K562 (cell line): ENCODE results near the gene PYM1. TPM values are rescaled to one million over a fixed set of nuclear protein-coding genes. Genes with fewer than 3 reads are reported as not detected.

Experiments
- ARID1B ChIP-seq: fragments of 450-650 bp; IDR thresholded peaks from 2 replicates; pipeline ENCODE4 v1.6.1; 2016; ENCODE audit warnings: antibody characterized with exemption, mild to moderate bottlenecking, inconsistent platforms
- CBX3 ChIP-seq, 2 experiments: IDR thresholded peaks; 1 replicate in 1 of 2; 2 replicates in 1 of 2; pipeline ENCODE4 v1.6.1; 2012; ENCODE audit warnings: inconsistent platforms in 2 of 2, low read length in 2 of 2, borderline replicate concordance in 1 of 2, control low read depth in 1 of 2
- FIP1L1 ChIP-seq: fragments of 200-400 bp; formaldehyde crosslinking; IDR thresholded peaks from 2 replicates; pipeline ENCODE4 v1.6.1; 2018; ENCODE audit warnings: mild to moderate bottlenecking, low read depth, low read length; ENCODE audit not compliant: poor library complexity, severe bottlenecking
- GATAD2A ChIP-seq: fragments of 450-650 bp; IDR thresholded peaks from 2 replicates; pipeline ENCODE4 v1.6.1; 2017
- HMGN3 ChIP-seq: IDR thresholded peaks from 2 replicates; pipeline ENCODE4 v1.6.1; 2011; ENCODE audit warnings: borderline replicate concordance, low read depth, mild to moderate bottlenecking, mixed read lengths, low read length; ENCODE audit not compliant: insufficient read length; ENCODE audit errors: extremely low read depth
- SP1 ChIP-seq: sonication (generic); formaldehyde crosslinking; IDR thresholded peaks from 2 replicates; pipeline ENCODE4 v1.8.1; 2022; ENCODE audit warnings: mild to moderate bottlenecking, missing genetic modification reagents
- TEAD4 ChIP-seq, 2 experiments: sonication (generic) in 1 of 2; formaldehyde crosslinking in 1 of 2; IDR thresholded peaks; 2 replicates each; pipeline versions ENCODE4 v1.6.1 to v1.8.0; 2012 to 2022; ENCODE audit warnings: borderline replicate concordance in 1 of 2, inconsistent platforms in 1 of 2, low read length in 1 of 2, mild to moderate bottlenecking in 1 of 2, missing genetic modification reagents in 1 of 2
- ZFX ChIP-seq: sonication (generic); formaldehyde crosslinking; IDR thresholded peaks from 2 replicates; pipeline ENCODE4 v1.8.0; 2022; ENCODE audit warnings: mild to moderate bottlenecking, missing genetic modification reagents, moderate library complexity
- ZNF253 ChIP-seq: fragments of 250-450 bp; sonication (Bioruptor Pico); conservative IDR thresholded peaks from 2 replicates; pipeline ENCODE4 v1.6.1; 2021; ENCODE audit warnings: mild to moderate bottlenecking
- ZNF41 ChIP-seq: fragments of 250-450 bp; sonication (Bioruptor Pico); conservative IDR thresholded peaks from 2 replicates; pipeline ENCODE4 v1.4.0; 2020; ENCODE audit warnings: mild to moderate bottlenecking
- polyA plus RNA-seq, 8 experiments: library from polyadenylated mRNA; depleted of rRNA in 4 of 8; stranded (reverse) in 5 of 8; unstranded in 3 of 8; fragments of >200 nt; fragmentation: Nextera tagmentation in 2 of 8; fragmentation: Illumina TruSeq in 1 of 8; extraction: Ambion mirVana in 2 of 8; extraction: Trizol in 1 of 8; gene quantifications; 2 replicates each; pipeline versions ENCODE4 v1.2.1 to v1.2.3, GENCODE V29; 2011 to 2014; ENCODE audit warnings: inconsistent platforms in 1 of 8, missing spikeins in 1 of 8
- total RNA-seq, 7 experiments: library from RNA; depleted of rRNA in 6 of 7; stranded (reverse); fragments of >200 nt in 6 of 7; fragmentation: Illumina TruSeq in 2 of 7; extraction: Trizol in 2 of 7; gene quantifications; 2 replicates each; pipeline versions ENCODE4 v1.2.1 to v1.2.3, GENCODE V29; 2011 to 2021; ENCODE audit warnings: low replicate concordance in 1 of 7
- TF ChIP-seq, protein P1 (sequence below), 3 experiments: fragments of 200-800 bp in 1 of 3; sonication (Bioruptor generic) in 1 of 3; sonication (generic) in 1 of 3; formaldehyde crosslinking in 1 of 3; IDR thresholded peaks; 2 replicates each; pipeline versions ENCODE4 v1.6.1 to v1.8.0; 2016 to 2022; ENCODE audit warnings: mild to moderate bottlenecking in 2 of 3, missing compliant biosample characterization in 2 of 3, missing genetic modification characterization in 2 of 3, missing genetic modification reagents in 1 of 3
- TF ChIP-seq, protein P2 (sequence below): fragments of 450-650 bp; IDR thresholded peaks from 2 replicates; pipeline ENCODE4 v1.6.1; 2014; ENCODE audit warnings: low read depth, mild to moderate bottlenecking, moderate library complexity, borderline replicate concordance
- TF ChIP-seq, protein P3 (sequence below): sonication (generic); formaldehyde crosslinking; IDR thresholded peaks from 2 replicates; pipeline ENCODE4 v1.8.1; 2023; ENCODE audit warnings: mild to moderate bottlenecking, missing genetic modification reagents
- TF ChIP-seq, protein P4 (sequence below): fragments of 250-450 bp; sonication (Bioruptor Pico); IDR thresholded peaks from 2 replicates; pipeline ENCODE4 v1.8.0; 2021; ENCODE audit warnings: borderline replicate concordance, mild to moderate bottlenecking, moderate library complexity; ENCODE audit not compliant: poor library complexity, severe bottlenecking
- TF ChIP-seq, protein P5 (sequence below): fragments of 250-450 bp; sonication (Bioruptor Pico); IDR thresholded peaks from 2 replicates; pipeline ENCODE4 v1.5.0; 2021; ENCODE audit warnings: mild to moderate bottlenecking, moderate library complexity

Gene PYM1
- total and polyA plus RNA-seq, 9 of the 15 experiments (the other 6 are each of a cell fraction or from before 2014, with no cell fraction given): 29.0 to 51.3 (median 34.1) TPM

DNA sequence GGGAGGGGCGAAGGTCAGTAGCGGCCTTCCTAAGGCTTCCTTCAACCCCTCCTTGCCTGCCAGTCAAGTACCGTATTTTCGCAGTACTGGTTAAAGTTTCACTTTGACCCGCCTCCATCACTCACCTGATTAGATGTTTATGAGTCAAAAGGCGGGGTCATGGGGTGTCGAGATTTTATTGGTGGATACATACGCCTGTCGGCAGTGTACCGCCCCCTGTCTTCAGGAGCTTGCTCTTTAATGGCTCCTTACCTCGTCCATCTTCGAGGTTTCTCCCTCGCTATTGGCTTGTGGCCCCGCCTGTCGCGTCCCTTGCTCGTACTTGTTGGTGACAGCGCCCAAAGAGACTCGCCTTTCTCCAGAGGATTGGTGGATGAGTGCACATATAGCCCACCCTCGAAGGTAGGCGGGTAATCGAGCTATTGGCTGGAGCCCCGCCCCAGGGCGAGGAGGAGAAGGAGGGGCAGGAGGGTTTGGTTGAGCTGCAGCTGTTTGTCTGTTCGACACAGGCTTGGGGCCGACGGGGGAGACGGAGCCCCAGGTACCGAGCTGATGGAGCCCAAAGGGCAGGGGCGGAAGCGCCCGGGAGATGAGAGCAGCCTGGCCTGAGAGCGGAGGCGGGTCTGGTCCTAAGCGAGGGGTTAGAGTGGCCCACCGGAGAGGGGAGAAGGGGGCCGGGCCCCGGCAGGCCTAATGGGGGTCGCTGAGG, 46.1 kb upstream of the PYM1 start, which contains the start of gene RAB5B (continued):
- TF ChIP-seq, protein P1, sequence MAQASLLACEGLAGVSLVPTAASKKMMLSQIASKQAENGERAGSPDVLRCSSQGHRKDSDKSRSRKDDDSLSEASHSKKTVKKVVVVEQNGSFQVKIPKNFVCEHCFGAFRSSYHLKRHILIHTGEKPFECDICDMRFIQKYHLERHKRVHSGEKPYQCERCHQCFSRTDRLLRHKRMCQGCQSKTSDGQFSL (CRISPR knock-in tag; IDR thresholded peaks at IDR 0.05): no peak
- TF ChIP-seq, protein P1 (tag; IDR thresholded peaks at IDR 0.05): no peak
- TF ChIP-seq FIP1L1 (peak; percentile 88), ZNF253 (CRISPR knock-in tag) (no peak), CBX3 (IDR thresholded peaks at IDR 0.05; ENCODE audit: borderline replicate concordance in 1 of 2, low read length in 2 of 2) (peak in 1 of 2 experiments; percentile 39; a peak in 1 of 3 replicates), ZFX (no peak; the same call in none of the 2 replicates), HMGN3 (peak; percentile 35), SP1 (CRISPR knock-in tag) (peak; percentile 99), GATAD2A (no peak), ZNF41 (CRISPR knock-in tag) (no peak), ARID1B (no peak), TEAD4 (IDR thresholded peaks at IDR 0.05; ENCODE audit: low read length) (0 out of 2 replicates have a peak, but pooled peaks have one; percentile 25), TEAD4 (CRISPR knock-in tag; IDR thresholded peaks at IDR 0.05; ENCODE audit: borderline replicate concordance) (no peak)
- TF ChIP-seq, protein P2, sequence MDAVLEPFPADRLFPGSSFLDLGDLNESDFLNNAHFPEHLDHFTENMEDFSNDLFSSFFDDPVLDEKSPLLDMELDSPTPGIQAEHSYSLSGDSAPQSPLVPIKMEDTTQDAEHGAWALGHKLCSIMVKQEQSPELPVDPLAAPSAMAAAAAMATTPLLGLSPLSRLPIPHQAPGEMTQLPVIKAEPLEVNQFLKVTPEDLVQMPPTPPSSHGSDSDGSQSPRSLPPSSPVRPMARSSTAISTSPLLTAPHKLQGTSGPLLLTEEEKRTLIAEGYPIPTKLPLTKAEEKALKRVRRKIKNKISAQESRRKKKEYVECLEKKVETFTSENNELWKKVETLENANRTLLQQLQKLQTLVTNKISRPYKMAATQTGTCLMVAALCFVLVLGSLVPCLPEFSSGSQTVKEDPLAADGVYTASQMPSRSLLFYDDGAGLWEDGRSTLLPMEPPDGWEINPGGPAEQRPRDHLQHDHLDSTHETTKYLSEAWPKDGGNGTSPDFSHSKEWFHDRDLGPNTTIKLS: peak; percentile 80; the same call in 1 of the 2 replicates
- TF ChIP-seq, protein P3, sequence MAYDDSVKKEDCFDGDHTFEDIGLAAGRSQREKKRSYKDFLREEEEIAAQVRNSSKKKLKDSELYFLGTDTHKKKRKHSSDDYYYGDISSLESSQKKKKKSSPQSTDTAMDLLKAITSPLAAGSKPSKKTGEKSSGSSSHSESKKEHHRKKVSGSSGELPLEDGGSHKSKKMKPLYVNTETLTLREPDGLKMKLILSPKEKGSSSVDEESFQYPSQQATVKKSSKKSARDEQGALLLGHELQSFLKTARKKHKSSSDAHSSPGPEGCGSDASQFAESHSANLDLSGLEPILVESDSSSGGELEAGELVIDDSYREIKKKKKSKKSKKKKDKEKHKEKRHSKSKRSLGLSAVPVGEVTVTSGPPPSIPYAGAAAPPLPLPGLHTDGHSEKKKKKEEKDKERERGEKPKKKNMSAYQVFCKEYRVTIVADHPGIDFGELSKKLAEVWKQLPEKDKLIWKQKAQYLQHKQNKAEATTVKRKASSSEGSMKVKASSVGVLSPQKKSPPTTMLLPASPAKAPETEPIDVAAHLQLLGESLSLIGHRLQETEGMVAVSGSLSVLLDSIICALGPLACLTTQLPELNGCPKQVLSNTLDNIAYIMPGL (CRISPR knock-in tag): 0 out of 2 replicates have a peak, but pooled peaks have one; percentile 38
- TF ChIP-seq, protein P4, sequence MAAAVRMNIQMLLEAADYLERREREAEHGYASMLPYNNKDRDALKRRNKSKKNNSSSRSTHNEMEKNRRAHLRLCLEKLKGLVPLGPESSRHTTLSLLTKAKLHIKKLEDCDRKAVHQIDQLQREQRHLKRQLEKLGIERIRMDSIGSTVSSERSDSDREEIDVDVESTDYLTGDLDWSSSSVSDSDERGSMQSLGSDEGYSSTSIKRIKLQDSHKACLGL (CRISPR knock-in tag): no peak
- TF ChIP-seq, protein P5, sequence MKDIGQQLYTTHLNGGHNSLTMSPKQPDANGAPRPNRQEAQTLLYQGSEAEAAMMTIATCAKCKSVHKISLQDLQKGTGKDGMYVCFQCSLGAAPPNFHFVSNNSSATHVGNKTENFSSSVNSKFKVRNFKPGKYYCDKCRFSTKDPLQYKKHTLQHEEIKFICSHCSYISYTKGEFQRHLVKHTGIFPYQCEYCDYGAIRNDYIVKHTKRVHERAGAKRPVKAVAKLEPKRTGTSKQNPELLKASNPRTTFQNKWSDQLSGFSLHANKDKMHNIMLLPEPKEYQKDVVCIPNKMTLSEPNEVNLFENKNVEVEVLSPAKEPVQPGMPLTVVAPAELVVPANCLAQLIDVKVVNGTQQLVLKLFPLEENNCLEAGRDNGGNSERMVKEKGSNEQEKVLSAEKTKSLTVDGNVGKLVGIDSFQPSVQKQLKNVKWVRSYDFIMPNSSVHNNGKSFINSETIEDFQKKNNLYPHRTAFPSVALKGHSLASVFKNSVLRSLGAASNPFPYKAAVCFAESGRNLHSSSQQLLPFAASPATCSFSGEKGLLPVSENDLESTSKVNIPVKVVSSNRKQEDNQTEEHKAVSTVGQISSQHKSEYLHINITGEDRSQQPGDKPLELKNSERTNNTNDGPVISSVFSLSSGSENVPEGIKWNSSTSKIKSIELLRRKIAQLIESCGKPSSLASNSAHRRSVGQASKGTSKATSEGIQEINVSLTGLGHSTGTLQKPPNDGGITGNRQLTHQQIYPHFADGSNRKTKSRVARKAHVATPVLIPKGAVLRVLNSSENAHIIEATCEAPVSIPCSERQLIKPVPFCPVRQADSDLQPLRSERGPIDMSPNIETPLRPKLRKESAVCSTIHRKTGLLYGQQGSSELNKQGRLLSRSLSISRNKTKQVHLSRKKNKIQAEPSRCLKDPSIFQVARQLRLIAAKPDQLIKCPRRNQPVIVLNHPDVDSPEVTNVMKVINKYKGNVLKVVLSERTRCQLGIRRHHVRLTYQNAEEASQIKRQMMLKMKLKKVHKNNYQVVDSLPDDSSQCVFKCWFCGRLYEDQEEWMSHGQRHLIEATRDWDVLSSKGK: no peak
